Measurements from ENCODE around the gene CREBBP. TPM values are rescaled to one million over a fixed set of nuclear protein-coding genes. Genes with fewer than 3 reads are reported as not detected.

CREBBP gene
- total RNA-seq, 1 donor from 2014 or later, result 131 TPM

DNA sequence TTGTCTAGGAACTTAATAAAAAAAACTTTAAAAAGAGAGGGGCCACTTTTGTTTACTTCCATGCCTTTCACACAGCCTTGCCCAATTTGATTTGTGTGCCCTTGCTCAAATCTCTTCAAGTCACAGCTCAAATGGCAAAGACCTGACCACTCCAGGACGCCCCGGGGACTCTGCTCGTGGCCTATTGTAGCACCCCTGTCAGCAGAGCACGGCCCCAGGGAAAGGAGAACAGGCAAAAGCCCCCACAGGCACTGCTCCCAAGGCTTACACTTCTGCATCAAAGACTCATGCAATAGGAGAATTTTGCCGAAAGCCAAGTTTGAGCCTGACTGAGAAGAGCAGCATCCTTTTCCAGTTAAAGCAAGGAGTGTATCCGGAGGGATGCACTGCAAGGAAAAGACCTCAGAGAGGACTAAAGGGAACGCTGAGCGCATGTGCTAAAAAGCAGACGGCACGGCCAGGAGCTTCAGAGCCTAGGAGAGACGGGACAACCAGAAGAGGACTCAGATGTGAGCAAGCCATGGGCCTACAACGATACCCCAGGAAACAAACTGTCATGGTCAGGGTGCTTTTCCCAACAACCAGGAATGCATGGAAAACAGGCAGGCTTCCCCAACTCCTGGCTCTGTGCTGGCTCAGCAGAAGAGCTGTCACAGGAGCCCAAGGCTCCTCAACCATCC is 8.2 kb downstream of the CREBBP start:
- Mint-ChIP-seq H3K36me3 (ENCODE audit: low read depth) (peaks cover 27% of the 10 kb centered on the region), H3K4me3 (peak overlapping the region; percentile 48)
- CTCF ChIA-PET, result no interaction called here

DNA sequence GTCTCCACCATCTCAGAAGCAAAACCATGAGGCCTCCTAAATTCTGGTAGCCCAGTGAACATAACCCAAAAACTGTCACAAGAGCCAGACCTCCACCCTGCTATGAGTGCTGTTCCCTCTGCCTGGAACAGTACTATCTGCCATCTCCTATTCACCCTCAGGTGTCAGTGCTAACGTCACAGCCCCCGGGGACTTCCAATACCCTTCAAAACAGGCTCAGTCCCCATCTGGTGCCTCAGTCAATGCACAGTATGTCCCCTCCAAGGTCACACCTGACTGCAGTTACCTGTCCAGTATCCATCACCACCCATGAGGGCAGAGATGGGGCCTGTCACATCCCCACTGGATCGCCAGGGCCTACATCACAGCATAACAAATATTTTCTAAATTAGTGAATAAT is 11.5 kb downstream of the CREBBP start:
- no peak for ATAC-seq (ENCODE audit: low read depth)

More for the DNA sequence above, 8.2 kb downstream of the CREBBP start:
- no peak for DNase-seq
- no peaks in the 10 kb centered on the region for H3K27me3 Mint-ChIP-seq
- TF ChIP-seq, protein P1, sequence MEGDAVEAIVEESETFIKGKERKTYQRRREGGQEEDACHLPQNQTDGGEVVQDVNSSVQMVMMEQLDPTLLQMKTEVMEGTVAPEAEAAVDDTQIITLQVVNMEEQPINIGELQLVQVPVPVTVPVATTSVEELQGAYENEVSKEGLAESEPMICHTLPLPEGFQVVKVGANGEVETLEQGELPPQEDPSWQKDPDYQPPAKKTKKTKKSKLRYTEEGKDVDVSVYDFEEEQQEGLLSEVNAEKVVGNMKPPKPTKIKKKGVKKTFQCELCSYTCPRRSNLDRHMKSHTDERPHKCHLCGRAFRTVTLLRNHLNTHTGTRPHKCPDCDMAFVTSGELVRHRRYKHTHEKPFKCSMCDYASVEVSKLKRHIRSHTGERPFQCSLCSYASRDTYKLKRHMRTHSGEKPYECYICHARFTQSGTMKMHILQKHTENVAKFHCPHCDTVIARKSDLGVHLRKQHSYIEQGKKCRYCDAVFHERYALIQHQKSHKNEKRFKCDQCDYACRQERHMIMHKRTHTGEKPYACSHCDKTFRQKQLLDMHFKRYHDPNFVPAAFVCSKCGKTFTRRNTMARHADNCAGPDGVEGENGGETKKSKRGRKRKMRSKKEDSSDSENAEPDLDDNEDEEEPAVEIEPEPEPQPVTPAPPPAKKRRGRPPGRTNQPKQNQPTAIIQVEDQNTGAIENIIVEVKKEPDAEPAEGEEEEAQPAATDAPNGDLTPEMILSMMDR (IDR thresholded peaks at IDR 0.05), result no peak
- POLR2A ChIA-PET, result interaction anchor here (0.6 to 1.1 kb wide), 2 partner anchors 11 to 85 kb away, joined by 3 to 6 read pairs; no protein-coding TSS in a partner anchor
- intact Hi-C loops (cut with micrococcal nuclease), result no loop called here
- peak overlapping the region; percentile 18 for H3K27ac Mint-ChIP-seq
- ATAC-seq (ENCODE audit: low read depth), result no peak
- no peaks in the 10 kb centered on the region for H3K9me3 Mint-ChIP-seq
- peaks cover 94% of the 10 kb centered on the region for H3K4me1 Mint-ChIP-seq

DNA sequence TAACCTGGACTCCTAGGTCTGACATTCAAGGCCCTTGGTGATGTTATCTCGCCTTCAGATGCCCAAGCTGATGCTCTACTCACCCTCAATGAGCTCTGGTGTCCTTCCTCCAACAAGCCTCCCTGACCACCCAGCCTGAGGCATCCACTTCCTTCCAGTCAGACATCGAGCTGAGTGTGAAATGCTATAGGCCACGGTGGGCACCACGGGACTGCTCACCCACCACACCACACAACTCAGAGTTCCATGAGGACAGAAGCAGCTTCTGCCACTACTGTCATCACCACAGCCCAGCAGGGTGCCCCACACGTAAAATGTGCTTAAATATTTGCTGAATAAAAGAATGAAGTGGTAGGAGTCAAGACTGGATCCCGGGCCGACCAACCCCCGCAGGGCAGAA is 12.0 kb downstream of the CREBBP start:
- Mint-ChIP-seq H3K36me3 (ENCODE audit: low read depth) (peaks cover 16% of the 10 kb centered on the region), H3K9me3 (no peaks in the 10 kb centered on the region), H3K4me3 (no peak overlapping the region), H3K27ac (peak overlapping the region; percentile 43), H3K27me3 (no peaks in the 10 kb centered on the region), H3K4me1 (peaks cover 93% of the 10 kb centered on the region)
- ChIA-PET CTCF (no interaction called here), POLR2A (no interaction called here)
- intact Hi-C loops (cut with micrococcal nuclease), result no loop called here
- TF ChIP-seq, protein P1 (IDR thresholded peaks at IDR 0.05), result no peak
- DNase-seq, result no peak
- no peak for ATAC-seq (ENCODE audit: low read depth)

More for the DNA sequence above, 11.5 kb downstream of the CREBBP start:
- TF ChIP-seq, protein P1 (IDR thresholded peaks at IDR 0.05), result no peak
- Mint-ChIP-seq H3K36me3 (ENCODE audit: low read depth) (peaks cover 14% of the 10 kb centered on the region), H3K4me1 (peaks cover 93% of the 10 kb centered on the region), H3K27me3 (no peaks in the 10 kb centered on the region), H3K27ac (peak overlapping the region; percentile 43), H3K4me3 (no peak overlapping the region), H3K9me3 (no peaks in the 10 kb centered on the region)
- no peak for DNase-seq
- intact Hi-C loops (cut with micrococcal nuclease), result no loop called here
- CTCF ChIA-PET, result no interaction called here
- POLR2A ChIA-PET, result no interaction called here

DNA sequence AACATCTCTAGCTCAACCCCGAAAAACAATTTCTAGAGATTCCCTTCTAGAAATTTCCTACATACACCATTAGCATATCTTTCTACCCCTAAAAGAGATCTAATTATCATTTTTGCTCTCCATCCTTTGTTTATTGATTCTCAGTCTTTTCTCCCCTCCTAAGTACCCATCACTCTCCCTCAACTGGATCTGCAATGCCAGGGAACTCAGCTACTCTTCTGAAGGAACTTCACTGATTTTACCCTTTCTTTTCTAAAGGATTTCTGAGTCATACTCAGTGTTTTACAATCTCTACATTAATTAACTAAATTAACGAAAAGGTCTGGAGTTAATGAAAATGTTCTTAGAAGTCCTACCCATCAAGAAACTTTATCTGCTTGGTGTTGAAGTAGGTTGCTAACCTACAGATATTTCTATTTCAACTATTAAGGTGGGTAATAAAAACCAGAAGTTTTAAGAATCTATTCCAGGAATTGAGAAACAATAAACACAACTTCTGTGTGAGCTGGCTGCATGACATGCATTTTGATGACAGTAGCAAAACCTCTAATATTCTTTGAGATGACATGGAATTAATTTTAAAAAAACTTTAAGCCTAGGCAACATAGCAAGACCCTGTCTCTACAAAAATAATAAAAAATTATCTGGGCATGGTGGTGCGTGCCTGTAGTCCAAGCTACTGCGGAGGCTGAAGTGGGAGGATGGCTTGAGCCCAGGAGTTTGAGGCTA is 13.6 kb downstream of the CREBBP start:
- ATAC-seq (ENCODE audit: low read depth), result no peak
- ChIA-PET CTCF (no interaction called here), POLR2A (interaction anchor here (0.6 kb wide), 1 partner anchor 77 kb away, joined by 4 read pairs; no protein-coding TSS in a partner anchor)
- intact Hi-C loops (cut with micrococcal nuclease), result no loop called here
- H3K9me3 Mint-ChIP-seq, result no peaks in the 10 kb centered on the region
- TF ChIP-seq, protein P1 (IDR thresholded peaks at IDR 0.05), result no peak
- H3K36me3 Mint-ChIP-seq (ENCODE audit: low read depth), result peaks cover 14% of the 10 kb centered on the region
- no peak overlapping the region for H3K4me3 Mint-ChIP-seq
- no peaks in the 10 kb centered on the region for H3K27me3 Mint-ChIP-seq
- H3K27ac Mint-ChIP-seq, result no peak overlapping the region
- no peak for DNase-seq
- peaks cover 92% of the 10 kb centered on the region for H3K4me1 Mint-ChIP-seq

DNA sequence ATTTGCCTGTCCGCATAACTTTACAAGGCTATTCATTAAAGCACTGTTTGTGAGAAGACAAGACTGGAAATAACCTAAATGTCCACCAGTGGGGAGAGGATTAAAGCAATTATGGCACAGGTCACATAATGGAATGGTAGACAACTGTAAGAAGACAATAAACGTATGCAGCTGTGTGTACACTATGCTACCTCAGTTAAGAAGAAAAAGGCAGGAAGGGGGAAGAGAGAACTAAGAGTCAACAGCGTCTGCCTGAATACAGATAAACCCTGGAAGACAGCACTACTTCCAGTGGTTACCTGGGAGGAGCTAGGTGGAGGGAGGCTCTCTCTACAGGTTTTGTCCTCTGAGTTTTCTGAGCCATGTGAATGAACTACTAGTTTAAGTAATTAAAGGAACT is 15.3 kb downstream of the CREBBP start:
- H3K9me3 Mint-ChIP-seq, result no peaks in the 10 kb centered on the region
- H3K4me1 Mint-ChIP-seq, result peaks cover 91% of the 10 kb centered on the region
- no peaks in the 10 kb centered on the region for H3K27me3 Mint-ChIP-seq
- peaks cover 14% of the 10 kb centered on the region for H3K36me3 Mint-ChIP-seq (ENCODE audit: low read depth)
- intact Hi-C loops (cut with micrococcal nuclease), result no loop called here
- TF ChIP-seq, protein P1 (IDR thresholded peaks at IDR 0.05), result no peak
- ChIA-PET POLR2A (no interaction called here), CTCF (no interaction called here)
- peak overlapping the region; percentile 29 for H3K4me3 Mint-ChIP-seq
- ATAC-seq (ENCODE audit: low read depth) (no peak), DNase-seq (no peak)
- H3K27ac Mint-ChIP-seq, result no peak overlapping the region

All from activated B cell treated with CpG ODN at 0.5 μM for 24 hours (primary cell).